Right forelimb (tissue), 1 donor: ENCODE data around the gene TNNI2.

ENCODE experiments used
- DNase-seq: peaks from one replicate; pipeline ENCODE4 v3.0.0-alpha.2; 2018

TNNI2 gene

GRCh38 chr11:1889941-1890855 lies 51.4 kb downstream of the TNNI2 start:
- DNase-seq, result no peak
